ENCODE measurements around the gene FMN1.

DNA sequence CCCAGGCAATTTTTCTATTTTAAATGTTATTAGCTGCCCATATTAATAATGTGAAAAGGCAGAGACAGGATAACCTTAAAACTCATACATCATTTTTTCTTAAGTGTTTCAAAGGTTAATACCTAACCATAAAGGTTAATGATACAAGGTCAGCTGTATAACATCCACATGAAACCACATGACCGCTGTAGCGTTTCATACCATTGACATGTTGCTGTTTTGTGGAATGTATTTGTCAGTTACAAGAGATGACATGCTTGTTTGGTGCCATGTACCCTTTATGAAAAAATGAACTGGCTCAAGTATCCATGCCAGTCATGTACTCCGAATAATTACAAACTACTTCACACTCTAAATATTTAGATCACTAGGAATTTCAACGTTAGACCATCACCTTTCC is 207.4 kb downstream of the FMN1 start:
- TF ChIP-seq EP300 (conservative IDR thresholded peaks at IDR 0.05; ENCODE audit: poor library complexity, severe bottlenecking): no peak
- TF ChIP-seq EZH2 (IDR thresholded peaks at IDR 0.05; ENCODE audit: borderline replicate concordance, insufficient read depth, low read length, poor library complexity, severe bottlenecking): no peak
- no peak for TF ChIP-seq CTCF (IDR thresholded peaks at IDR 0.05; ENCODE audit: poor library complexity, severe bottlenecking)
